Ecto neural progenitor cell (in vitro differentiated cells): ENCODE measurements around the gene DISC1.
"Not testable (repeated sequence)": the region's sequence is repeated elsewhere in the genome, so short reads cannot be mapped to it uniquely, and the experiment has no call there.

Source experiments
- DNase-seq: peaks from one replicate; pipeline ENCODE4 v3.0.0-alpha.2; 2018; ENCODE audit warnings: low spot score

DISC1 gene

GRCh38 chr1:231636157-231636556 is 9.6 kb downstream of the DISC1 start:
- no peak for DNase-seq

- DNase-seq, result not testable (repeated sequence)
Observed at GRCh38 chr1:231636922-231637321, 10.3 kb downstream of the DISC1 start.

- no peak for DNase-seq
Observed at GRCh38 chr1:231638647-231639046, 12.1 kb downstream of the DISC1 start.

GRCh38 chr1:231639819-231640218 is 13.2 kb downstream of the DISC1 start:
- DNase-seq, result no peak

- not testable (repeated sequence) for DNase-seq
Observed at GRCh38 chr1:231641444-231641843, 14.9 kb downstream of the DISC1 start.

- not testable (repeated sequence) for DNase-seq
Observed at GRCh38 chr1:231642061-231642460, 15.5 kb downstream of the DISC1 start.

GRCh38 chr1:231642618-231643017 is 16.0 kb downstream of the DISC1 start:
- no peak for DNase-seq

GRCh38 chr1:231643071-231643934 is 16.7 kb downstream of the DISC1 start:
- DNase-seq, result no peak

- DNase-seq, result no peak
Observed at GRCh38 chr1:231643935-231644237, 17.3 kb downstream of the DISC1 start.

- DNase-seq, result not testable (repeated sequence)
Observed at GRCh38 chr1:231645634-231646033, 19.0 kb downstream of the DISC1 start.

GRCh38 chr1:231646165-231646564 is 19.6 kb downstream of the DISC1 start:
- DNase-seq, result not testable (repeated sequence)

- not testable (repeated sequence) for DNase-seq
Observed at GRCh38 chr1:231651621-231652260, 25.2 kb downstream of the DISC1 start.

GRCh38 chr1:231653632-231654031 is 27.0 kb downstream of the DISC1 start:
- DNase-seq, result no peak

GRCh38 chr1:231656741-231657140 is 30.2 kb downstream of the DISC1 start:
- no peak for DNase-seq

- DNase-seq, result not testable (repeated sequence)
Observed at GRCh38 chr1:231658223-231658622, 31.6 kb downstream of the DISC1 start.

GRCh38 chr1:231660198-231660597 is 33.6 kb downstream of the DISC1 start:
- DNase-seq, result no peak

- DNase-seq, result no peak
Observed at GRCh38 chr1:231663211-231663792, 36.7 kb downstream of the DISC1 start.

GRCh38 chr1:231665101-231665500 is 38.5 kb downstream of the DISC1 start:
- no peak for DNase-seq

- DNase-seq, result no peak
Observed at GRCh38 chr1:231665726-231666125, 39.1 kb downstream of the DISC1 start.

GRCh38 chr1:231666220-231666936 is 39.8 kb downstream of the DISC1 start:
- no peak for DNase-seq

GRCh38 chr1:231666937-231667608 is 40.5 kb downstream of the DISC1 start:
- DNase-seq, result no peak
